Measurements from ENCODE around the gene AIP. TPM values are rescaled to one million over a fixed set of nuclear protein-coding genes. Genes with fewer than 3 reads are reported as not detected.

The AIP gene
- total and polyA plus RNA-seq, 9 of the 15 experiments (the other 6 are each of a cell fraction or from before 2014, with no cell fraction given), result 5.2 to 92.5 (median 52.7) TPM

DNA sequence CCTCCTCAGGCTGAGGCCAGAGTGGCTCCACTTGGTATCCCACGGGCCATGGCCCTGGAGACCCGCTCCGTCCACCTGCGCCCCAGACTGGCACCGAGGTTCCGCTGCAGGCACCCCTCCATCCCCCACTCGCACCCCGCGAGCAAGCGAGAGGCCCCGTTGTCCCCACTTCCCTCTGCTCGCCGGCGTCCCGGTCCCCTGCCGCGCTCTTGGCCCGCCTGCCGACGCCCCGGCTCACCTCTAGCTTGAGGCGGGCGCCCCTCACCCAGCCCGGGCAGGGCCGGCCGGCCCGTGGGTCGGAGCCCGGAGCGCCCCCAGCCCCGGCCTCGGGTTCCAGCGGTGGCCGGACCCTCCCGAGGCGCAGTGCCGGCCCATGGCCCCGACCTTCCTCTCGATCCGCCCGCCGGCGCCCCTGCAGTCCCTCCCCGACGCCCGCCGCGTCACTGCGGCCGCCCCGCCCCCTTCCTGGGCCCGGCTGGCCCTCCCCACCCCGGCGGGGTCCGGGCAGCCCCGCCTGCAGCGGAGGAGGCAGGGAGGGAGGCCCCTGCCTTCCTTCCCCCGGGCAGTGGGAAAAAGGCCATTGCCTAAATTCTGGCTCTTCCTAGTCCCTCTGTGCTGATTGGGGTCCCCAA lies 22.2 kb downstream of the AIP start, which contains the start of gene PITPNM1 (continued):
- TF ChIP-seq HNRNPLL (IDR thresholded peaks at IDR 0.05; ENCODE audit: low read depth, low read length, poor library complexity, severe bottlenecking), result no peak
- no peak for TF ChIP-seq FOXA3 (CRISPR knock-in tag; conservative IDR thresholded peaks at IDR 0.05 in 1 of 2, IDR thresholded peaks at IDR 0.05 in 1 of 2)
- no peak for TF ChIP-seq ZNF253 (CRISPR knock-in tag; conservative IDR thresholded peaks at IDR 0.05)
- TF ChIP-seq, protein P1, sequence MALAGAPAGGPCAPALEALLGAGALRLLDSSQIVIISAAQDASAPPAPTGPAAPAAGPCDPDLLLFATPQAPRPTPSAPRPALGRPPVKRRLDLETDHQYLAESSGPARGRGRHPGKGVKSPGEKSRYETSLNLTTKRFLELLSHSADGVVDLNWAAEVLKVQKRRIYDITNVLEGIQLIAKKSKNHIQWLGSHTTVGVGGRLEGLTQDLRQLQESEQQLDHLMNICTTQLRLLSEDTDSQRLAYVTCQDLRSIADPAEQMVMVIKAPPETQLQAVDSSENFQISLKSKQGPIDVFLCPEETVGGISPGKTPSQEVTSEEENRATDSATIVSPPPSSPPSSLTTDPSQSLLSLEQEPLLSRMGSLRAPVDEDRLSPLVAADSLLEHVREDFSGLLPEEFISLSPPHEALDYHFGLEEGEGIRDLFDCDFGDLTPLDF (CRISPR knock-in tag; IDR thresholded peaks at IDR 0.05), result no peak
- no peak for TF ChIP-seq ZNF224 (CRISPR knock-in tag; IDR thresholded peaks at IDR 0.05)
- no peak for TF ChIP-seq SIRT6 (IDR thresholded peaks at IDR 0.05; ENCODE audit: low read depth, low read length)
- TF ChIP-seq, protein P2, sequence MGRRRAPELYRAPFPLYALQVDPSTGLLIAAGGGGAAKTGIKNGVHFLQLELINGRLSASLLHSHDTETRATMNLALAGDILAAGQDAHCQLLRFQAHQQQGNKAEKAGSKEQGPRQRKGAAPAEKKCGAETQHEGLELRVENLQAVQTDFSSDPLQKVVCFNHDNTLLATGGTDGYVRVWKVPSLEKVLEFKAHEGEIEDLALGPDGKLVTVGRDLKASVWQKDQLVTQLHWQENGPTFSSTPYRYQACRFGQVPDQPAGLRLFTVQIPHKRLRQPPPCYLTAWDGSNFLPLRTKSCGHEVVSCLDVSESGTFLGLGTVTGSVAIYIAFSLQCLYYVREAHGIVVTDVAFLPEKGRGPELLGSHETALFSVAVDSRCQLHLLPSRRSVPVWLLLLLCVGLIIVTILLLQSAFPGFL (CRISPR knock-in tag; IDR thresholded peaks at IDR 0.05), result no peak
- TF ChIP-seq, protein P3, sequence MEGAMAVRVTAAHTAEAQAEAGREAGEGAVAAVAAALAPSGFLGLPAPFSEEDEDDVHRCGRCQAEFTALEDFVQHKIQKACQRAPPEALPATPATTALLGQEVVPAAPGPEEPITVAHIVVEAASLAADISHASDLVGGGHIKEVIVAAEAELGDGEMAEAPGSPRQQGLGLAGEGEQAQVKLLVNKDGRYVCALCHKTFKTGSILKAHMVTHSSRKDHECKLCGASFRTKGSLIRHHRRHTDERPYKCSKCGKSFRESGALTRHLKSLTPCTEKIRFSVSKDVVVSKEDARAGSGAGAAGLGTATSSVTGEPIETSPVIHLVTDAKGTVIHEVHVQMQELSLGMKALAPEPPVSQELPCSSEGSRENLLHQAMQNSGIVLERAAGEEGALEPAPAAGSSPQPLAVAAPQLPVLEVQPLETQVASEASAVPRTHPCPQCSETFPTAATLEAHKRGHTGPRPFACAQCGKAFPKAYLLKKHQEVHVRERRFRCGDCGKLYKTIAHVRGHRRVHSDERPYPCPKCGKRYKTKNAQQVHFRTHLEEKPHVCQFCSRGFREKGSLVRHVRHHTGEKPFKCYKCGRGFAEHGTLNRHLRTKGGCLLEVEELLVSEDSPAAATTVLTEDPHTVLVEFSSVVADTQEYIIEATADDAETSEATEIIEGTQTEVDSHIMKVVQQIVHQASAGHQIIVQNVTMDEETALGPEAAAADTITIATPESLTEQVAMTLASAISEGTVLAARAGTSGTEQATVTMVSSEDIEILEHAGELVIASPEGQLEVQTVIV (CRISPR knock-in tag; IDR thresholded peaks at IDR 0.05; ENCODE audit: borderline replicate concordance), result no peak
- peak; percentile 55 for TF ChIP-seq RBBP5 (IDR thresholded peaks at IDR 0.05; ENCODE audit: borderline replicate concordance, insufficient read depth, low read length, poor library complexity, severe bottlenecking)
- peak; percentile 61 for TF ChIP-seq RBFOX2 (IDR thresholded peaks at IDR 0.05; ENCODE audit: low read depth, low read length)
- TF ChIP-seq ZNF445 (CRISPR knock-in tag; IDR thresholded peaks at IDR 0.05; ENCODE audit: low read depth), result no peak
- TF ChIP-seq ADNP (tag; IDR thresholded peaks at IDR 0.05), result no peak
- TF ChIP-seq, protein P4, sequence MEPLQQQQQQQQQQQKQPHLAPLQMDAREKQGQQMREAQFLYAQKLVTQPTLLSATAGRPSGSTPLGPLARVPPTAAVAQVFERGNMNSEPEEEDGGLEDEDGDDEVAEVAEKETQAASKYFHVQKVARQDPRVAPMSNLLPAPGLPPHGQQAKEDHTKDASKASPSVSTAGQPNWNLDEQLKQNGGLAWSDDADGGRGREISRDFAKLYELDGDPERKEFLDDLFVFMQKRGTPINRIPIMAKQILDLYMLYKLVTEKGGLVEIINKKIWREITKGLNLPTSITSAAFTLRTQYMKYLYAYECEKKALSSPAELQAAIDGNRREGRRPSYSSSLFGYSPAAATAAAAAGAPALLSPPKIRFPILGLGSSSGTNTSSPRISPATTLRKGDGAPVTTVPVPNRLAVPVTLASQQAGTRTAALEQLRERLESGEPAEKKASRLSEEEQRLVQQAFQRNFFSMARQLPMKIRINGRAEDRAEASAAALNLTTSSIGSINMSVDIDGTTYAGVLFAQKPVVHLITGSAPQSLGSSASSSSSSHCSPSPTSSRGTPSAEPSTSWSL (CRISPR knock-in tag; IDR thresholded peaks at IDR 0.05; ENCODE audit: borderline replicate concordance), result no peak
- no peak for TF ChIP-seq NR2F6 (CRISPR knock-in tag; IDR thresholded peaks at IDR 0.05)
- TF ChIP-seq RB1 (IDR thresholded peaks at IDR 0.05; ENCODE audit: low read depth), result peak; percentile 50; the same call in 1 of the 2 replicates
- peak; percentile 38 to 61; a peak in 2 of 4 replicates for TF ChIP-seq MAZ (CRISPR knock-in tag; conservative IDR thresholded peaks at IDR 0.05 in 1 of 2, IDR thresholded peaks at IDR 0.05 in 1 of 2)
- TF ChIP-seq MEIS2 (IDR thresholded peaks at IDR 0.05; ENCODE audit: partially characterized antibody), result no peak

Data from K562 (cell line).